Panc1 (cell line): ENCODE results near the gene GATAD2B. TPM values are rescaled to one million over a fixed set of nuclear protein-coding genes. Genes with fewer than 3 reads are reported as not detected.

ENCODE experiments used
- ATAC-seq: fragments of 200-7000 bp; cut with Tn5 transposase; 2 replicates; pipeline ENCODE4 v1.9.1; 2020; ENCODE audit warnings: mild to moderate bottlenecking, moderate library complexity
- BruUV-seq: library from RNA; stranded (reverse); fragments of 400-500 nt; replicated peaks from 2 replicates; lab custom pipeline; 2021; lab: Mats Ljungman, UMichigan
- CTCF ChIA-PET: fragments of 300-600 bp; sonication (Branson Sonifier 250); formaldehyde crosslinking; loops from one replicate; lab custom pipeline; 2022; ENCODE audit warnings: antibody characterized with exemption; lab: Charles Lee
- POLR2A ChIA-PET: fragments of 300-600 bp; sonication (Branson Sonifier 250); formaldehyde crosslinking; loops from one replicate; lab custom pipeline; 2022; ENCODE audit warnings: antibody characterized with exemption; lab: Charles Lee
- DNase-seq: peaks from one replicate; pipeline ENCODE4 v3.0.0-alpha.2; 2010; ENCODE audit warnings: low read depth, low spot score
- H3K27ac ChIP-seq: 2 replicates; pipeline ENCODE4 v1.5.1; 2011; ENCODE audit warnings: mild to moderate bottlenecking, low read length, inconsistent platforms
- H3K27me3 ChIP-seq: fragments of 200-500 bp; sonication (Bioruptor generic); 2 replicates; pipeline ENCODE4 v1.6.0; 2014; ENCODE audit warnings: low read length, inconsistent platforms; ENCODE audit not compliant: control insufficient read depth, insufficient read depth
- H3K36me3 ChIP-seq: fragments of 200-500 bp; sonication (Bioruptor generic); 2 replicates; pipeline ENCODE4 v1.5.1; 2014; ENCODE audit warnings: inconsistent platforms, mild to moderate bottlenecking, low read length, moderate library complexity; ENCODE audit not compliant: control insufficient read depth, insufficient read depth
- H3K4me1 ChIP-seq: 2 replicates; pipeline ENCODE4 v1.5.1; 2011; ENCODE audit warnings: inconsistent platforms, mild to moderate bottlenecking, low read length, moderate library complexity; ENCODE audit not compliant: control insufficient read depth, insufficient read depth
- H3K4me3 ChIP-seq, 2 experiments: 2 replicates each; pipeline ENCODE4 v1.5.1; 2011 to 2012; ENCODE audit warnings: low read depth in 2 of 2, low read length in 2 of 2, mild to moderate bottlenecking in 2 of 2, inconsistent platforms in 1 of 2, moderate library complexity in 1 of 2
- H3K9me3 ChIP-seq: fragments of 200-500 bp; sonication (Bioruptor generic); 2 replicates; pipeline ENCODE4 v1.5.1; 2014; ENCODE audit warnings: low read depth, mild to moderate bottlenecking, inconsistent platforms, low read length, moderate library complexity; ENCODE audit not compliant: control insufficient read depth, insufficient read depth
- POLR2AphosphoS5 ChIP-seq: IDR thresholded peaks from 2 replicates; pipeline ENCODE4 v1.6.1; 2012; ENCODE audit warnings: mild to moderate bottlenecking, low read depth, low read length, moderate library complexity
- SIN3A ChIP-seq: IDR thresholded peaks from 2 replicates; pipeline ENCODE4 v1.6.1; 2012; ENCODE audit warnings: low read depth, mild to moderate bottlenecking, low read length, moderate library complexity, borderline replicate concordance; ENCODE audit not compliant: insufficient read depth
- TCF7L2 ChIP-seq: IDR thresholded peaks from 2 replicates; pipeline ENCODE4 v1.6.1; 2011; ENCODE audit warnings: mild to moderate bottlenecking, low read depth, low read length, inconsistent platforms
- in situ Hi-C: cut with HindIII; loops from 2 replicates; pipeline ENCODE4 v1.10.0; 2016; ENCODE audit warnings: low sequenced_read_pairs, low pct_unique_long_range_greater_than_20kb
- intact Hi-C: fragments of 100-400 bp; cut with micrococcal nuclease; formaldehyde crosslinking; loops from one replicate; pipeline ENCODE4 v1.10.0; 2022; ENCODE audit not compliant: unreplicated experiment
- total RNA-seq: library from RNA; stranded (reverse); gene quantifications from one replicate; pipeline ENCODE4 v1.2.1, GENCODE V29; 2021; ENCODE audit not compliant: unreplicated experiment
- TF ChIP-seq, protein P1 (sequence below): fragments of 450-650 bp; IDR thresholded peaks from 2 replicates; pipeline ENCODE4 v1.5.1; 2017; ENCODE audit warnings: mild to moderate bottlenecking
- TF ChIP-seq, protein P2 (sequence below), 2 experiments: IDR thresholded peaks; 2 replicates each; pipeline ENCODE4 v1.6.1; 2011 to 2012; ENCODE audit warnings: low read depth in 2 of 2, control low read depth in 1 of 2, low read length in 1 of 2, mild to moderate bottlenecking in 1 of 2, moderate library complexity in 1 of 2; ENCODE audit not compliant: insufficient read depth in 1 of 2

GATAD2B gene
- total RNA-seq, 1 experiment from 2014 or later = 47.2 TPM

DNA sequence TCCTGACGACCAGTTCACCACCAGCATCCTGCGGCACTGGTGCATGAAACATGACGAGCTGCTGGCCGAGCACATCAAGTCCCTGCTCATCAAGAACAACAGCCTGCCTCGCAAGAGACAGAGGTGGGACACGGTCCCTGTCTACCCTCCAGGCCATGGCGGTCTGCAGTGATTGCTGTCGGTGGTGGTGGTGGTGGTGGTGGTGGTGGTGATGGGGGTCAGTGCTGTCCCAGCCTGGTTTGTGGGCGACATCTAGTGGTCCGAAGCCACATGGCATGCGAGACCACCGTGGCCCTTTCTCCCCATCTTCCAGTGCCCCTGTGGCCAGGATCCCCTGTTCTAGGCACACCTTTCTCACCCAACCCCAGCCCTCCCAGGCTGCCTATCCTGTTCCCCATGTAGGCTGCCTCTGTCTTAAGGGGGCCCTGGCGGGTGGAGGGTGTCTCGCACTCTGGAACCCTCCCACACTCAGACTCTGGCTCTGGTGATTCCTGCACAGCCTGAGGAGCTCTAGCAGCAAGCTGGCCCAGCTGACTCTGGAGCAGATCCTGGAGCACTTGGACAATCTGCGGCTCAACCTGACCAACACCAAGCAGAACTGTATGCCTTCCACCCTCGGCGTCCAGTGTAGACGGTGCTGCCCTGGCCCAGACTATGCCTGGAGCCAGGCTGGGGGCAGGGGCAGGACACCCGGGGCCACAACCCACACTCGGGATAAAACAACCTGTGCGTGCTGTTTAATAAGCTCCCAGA, 150.8 kb downstream of the GATAD2B start:
- intact Hi-C loops (loop anchor here (5.0 to 10.0 kb wide), 2 partner anchors 95 to 257 kb away; partner anchors contain the start of gene NPR1), in situ Hi-C loops (no loop called here)
- ATAC-seq = no peak
- TF ChIP-seq SIN3A (no peak), TCF7L2 (no peak)
- TF ChIP-seq, protein P1, sequence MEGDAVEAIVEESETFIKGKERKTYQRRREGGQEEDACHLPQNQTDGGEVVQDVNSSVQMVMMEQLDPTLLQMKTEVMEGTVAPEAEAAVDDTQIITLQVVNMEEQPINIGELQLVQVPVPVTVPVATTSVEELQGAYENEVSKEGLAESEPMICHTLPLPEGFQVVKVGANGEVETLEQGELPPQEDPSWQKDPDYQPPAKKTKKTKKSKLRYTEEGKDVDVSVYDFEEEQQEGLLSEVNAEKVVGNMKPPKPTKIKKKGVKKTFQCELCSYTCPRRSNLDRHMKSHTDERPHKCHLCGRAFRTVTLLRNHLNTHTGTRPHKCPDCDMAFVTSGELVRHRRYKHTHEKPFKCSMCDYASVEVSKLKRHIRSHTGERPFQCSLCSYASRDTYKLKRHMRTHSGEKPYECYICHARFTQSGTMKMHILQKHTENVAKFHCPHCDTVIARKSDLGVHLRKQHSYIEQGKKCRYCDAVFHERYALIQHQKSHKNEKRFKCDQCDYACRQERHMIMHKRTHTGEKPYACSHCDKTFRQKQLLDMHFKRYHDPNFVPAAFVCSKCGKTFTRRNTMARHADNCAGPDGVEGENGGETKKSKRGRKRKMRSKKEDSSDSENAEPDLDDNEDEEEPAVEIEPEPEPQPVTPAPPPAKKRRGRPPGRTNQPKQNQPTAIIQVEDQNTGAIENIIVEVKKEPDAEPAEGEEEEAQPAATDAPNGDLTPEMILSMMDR = peak; percentile 82; the same call in 1 of the 2 replicates
- POLR2A ChIA-PET = interaction anchor here (0.5 kb wide), 1 partner anchor 11 kb away, joined by 4 read pairs; no protein-coding TSS in a partner anchor
- Histone ChIP-seq H3K27me3 (no peaks in the 10 kb centered on the region), H3K9me3 (no peaks in the 10 kb centered on the region), H3K4me1 (peaks cover 8% of the 10 kb centered on the region), H3K4me3 (no peak overlapping the region), H3K27ac (no peak overlapping the region), H3K36me3 (peaks cover 9% of the 10 kb centered on the region; the same call in 1 of the 2 replicates)
- no peak for DNase-seq
- CTCF ChIA-PET = interaction anchor here (0.7 kb wide), 1 partner anchor 94 kb away, joined by 3 read pairs; no protein-coding TSS in a partner anchor
- BruUV-seq = no TSS peak

DNA sequence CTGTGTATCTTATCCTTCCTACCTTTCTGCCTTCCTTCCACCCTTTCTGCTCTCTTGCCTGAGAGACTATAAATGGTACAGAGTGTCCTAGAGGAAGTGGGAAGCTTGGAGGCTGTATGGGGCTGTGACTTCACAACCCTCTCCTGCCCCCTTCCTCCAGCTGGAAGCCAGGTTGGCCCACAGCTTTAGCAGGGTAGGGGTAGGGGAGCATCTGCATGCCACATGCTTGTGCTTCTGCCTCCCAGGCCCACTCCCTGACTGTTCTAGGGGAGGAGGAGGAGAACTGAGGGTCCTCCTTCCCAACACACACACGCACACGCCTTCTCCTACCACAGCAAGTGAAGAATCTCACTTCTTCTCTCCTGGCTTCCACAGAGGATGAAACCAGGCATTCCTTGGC, 151.5 kb downstream of the GATAD2B start:
- Histone ChIP-seq H3K36me3 (peaks cover 9% of the 10 kb centered on the region; the same call in 1 of the 2 replicates), H3K9me3 (no peaks in the 10 kb centered on the region), H3K27ac (no peak overlapping the region), H3K4me3 (no peak overlapping the region), H3K4me1 (peaks cover 8% of the 10 kb centered on the region), H3K27me3 (no peaks in the 10 kb centered on the region)
- no peak for DNase-seq
- CTCF ChIA-PET = interaction anchor here (0.8 kb wide), 1 partner anchor 124 kb away, joined by 3 read pairs; no protein-coding TSS in a partner anchor
- BruUV-seq = no TSS peak
- in situ Hi-C loops = no loop called here
- no peak for ATAC-seq
- intact Hi-C loops = loop anchor here (5.0 to 10.0 kb wide), 2 partner anchors 94 to 256 kb away; partner anchors contain the start of gene NPR1
- TF ChIP-seq TCF7L2 (no peak), POLR2AphosphoS5 (no peak), SIN3A (no peak)
- TF ChIP-seq, protein P1 = no peak
- TF ChIP-seq, protein P2, sequence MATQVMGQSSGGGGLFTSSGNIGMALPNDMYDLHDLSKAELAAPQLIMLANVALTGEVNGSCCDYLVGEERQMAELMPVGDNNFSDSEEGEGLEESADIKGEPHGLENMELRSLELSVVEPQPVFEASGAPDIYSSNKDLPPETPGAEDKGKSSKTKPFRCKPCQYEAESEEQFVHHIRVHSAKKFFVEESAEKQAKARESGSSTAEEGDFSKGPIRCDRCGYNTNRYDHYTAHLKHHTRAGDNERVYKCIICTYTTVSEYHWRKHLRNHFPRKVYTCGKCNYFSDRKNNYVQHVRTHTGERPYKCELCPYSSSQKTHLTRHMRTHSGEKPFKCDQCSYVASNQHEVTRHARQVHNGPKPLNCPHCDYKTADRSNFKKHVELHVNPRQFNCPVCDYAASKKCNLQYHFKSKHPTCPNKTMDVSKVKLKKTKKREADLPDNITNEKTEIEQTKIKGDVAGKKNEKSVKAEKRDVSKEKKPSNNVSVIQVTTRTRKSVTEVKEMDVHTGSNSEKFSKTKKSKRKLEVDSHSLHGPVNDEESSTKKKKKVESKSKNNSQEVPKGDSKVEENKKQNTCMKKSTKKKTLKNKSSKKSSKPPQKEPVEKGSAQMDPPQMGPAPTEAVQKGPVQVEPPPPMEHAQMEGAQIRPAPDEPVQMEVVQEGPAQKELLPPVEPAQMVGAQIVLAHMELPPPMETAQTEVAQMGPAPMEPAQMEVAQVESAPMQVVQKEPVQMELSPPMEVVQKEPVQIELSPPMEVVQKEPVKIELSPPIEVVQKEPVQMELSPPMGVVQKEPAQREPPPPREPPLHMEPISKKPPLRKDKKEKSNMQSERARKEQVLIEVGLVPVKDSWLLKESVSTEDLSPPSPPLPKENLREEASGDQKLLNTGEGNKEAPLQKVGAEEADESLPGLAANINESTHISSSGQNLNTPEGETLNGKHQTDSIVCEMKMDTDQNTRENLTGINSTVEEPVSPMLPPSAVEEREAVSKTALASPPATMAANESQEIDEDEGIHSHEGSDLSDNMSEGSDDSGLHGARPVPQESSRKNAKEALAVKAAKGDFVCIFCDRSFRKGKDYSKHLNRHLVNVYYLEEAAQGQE (IDR thresholded peaks at IDR 0.05; ENCODE audit: insufficient read depth in 1 of 2, low read depth in 2 of 2, low read length in 1 of 2) = no peak
- POLR2A ChIA-PET = no interaction called here
